ENCODE data around the gene ORM1.

ORM1 gene

DNA sequence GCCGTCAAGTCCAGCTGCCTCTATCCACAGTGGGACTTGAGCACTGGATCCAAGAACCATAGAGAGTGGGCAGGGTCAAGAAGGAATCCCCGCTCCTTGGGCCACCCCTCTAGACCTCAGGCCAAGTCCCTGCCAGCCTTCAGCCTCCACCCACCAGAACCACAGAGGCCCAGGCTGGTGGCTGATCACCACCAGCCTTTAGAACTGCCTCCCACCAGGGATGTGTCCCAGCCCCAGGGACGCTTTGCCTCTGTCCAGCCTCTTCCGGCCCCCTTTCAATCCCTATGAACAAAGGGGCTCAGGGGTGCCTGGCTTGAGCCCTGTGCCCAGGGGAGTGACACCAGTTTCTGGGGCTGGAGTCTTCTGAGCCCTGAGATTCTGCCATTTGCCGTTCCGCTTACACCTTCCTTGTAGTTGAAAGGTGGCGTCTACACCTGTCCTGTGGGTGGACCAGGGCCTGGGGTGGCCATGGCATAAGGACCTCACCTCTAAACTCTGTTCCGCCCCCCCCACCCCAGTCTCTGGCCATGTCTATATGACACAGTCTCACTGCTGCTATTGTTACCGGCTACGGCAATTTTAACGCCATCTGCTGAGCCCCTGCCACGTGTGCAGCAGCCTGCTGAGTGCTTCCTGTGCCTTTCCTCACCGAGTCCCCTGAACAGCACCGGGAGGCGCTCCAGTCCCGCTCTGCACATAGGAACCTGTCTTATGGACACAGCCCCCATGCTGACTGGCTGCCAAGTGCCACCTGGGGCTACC is 35.7 kb upstream of the ORM1 start:
- FAIRE-seq (no peak), DNase-seq (ENCODE audit: low spot score) (no peak)

DNA sequence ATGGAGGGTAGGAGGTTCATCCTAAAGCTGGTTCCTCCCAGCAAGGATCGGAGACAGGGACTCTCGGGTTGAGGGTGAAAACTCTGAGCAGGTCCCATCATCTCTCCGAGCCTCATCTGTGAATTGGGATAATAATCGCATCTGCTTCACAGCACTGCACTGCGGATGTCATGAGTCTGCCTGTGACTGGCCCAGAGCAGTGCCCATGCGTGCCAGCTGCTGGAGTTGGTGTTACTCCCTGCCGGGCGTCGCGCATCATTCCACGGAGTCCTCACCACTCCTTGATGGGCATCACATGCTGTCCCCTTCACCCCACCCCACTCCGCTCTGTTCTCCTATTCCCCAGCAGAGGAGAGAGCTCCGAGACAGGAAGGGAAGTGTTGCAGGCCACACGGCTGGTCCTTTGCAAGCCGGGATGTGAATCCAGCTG is 35.1 kb upstream of the ORM1 start:
- DNase-seq (ENCODE audit: low spot score) (no peak), FAIRE-seq (no peak)

DNA sequence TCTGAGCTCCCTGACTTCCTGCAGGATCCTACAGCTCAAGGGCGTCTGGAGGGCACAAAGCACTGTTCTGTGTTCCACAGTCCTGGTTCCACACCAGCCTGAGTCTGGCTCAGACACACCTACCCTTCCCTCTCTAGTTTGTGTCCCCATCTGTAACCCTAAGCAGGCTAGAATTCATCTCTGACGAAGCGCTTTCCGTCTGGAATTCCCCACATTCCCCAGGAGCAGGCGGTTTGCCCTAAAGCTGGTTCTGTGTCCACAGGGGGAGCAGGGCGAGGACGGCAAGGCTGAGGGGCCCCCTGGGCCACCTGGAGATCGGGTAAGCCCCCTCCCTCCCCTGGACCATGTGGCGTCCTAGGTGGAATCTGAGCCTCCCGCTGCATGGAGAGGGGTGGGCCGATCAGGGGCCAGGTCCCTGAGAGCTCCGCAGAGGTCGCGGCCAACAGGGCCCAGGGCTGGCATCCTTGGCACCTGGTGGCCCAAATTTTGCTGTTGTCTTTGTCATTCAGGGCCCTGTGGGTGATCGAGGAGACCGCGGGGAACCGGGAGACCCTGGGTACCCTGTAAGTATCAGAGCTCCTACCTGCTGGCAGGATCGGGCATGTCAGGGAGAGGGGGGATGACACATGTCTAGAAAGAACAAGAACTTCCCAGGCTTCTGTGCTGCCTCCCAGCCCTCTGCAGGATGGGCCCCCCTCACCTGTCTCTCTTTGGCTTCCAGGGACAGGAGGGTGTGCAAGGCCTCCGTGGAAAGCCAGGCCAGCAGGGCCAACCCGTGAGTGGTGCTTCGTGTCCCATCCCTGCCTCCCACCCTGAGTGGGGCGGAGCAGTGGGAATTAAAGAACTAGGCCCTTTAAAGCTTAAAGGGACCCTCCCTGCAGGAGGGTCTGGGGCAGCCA is 34.5 kb upstream of the ORM1 start:
- peak; percentile 91 for DNase-seq (ENCODE audit: low spot score)
- FAIRE-seq, result peak; percentile 83

DNA sequence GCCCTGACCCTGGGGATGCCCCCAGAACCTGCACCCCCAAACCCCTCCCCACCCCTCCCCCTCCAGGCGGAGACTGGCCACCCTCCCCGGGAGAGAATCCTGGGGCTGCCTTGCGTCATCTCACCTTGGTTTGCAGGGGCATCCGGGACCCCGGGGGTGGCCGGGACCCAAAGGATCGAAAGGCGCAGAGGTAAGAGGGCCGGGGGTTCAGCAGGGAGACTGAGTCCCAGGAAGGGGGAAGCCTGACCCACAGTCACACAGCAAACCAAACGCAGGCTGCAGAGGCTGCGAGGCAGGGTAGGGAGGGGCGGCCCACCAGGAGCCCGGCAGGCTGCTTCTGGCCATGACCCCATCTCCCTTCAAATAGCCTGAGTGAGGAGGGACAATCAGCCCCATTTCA is 33.8 kb upstream of the ORM1 start:
- no peak for DNase-seq (ENCODE audit: low spot score)
- FAIRE-seq, result no peak

DNA sequence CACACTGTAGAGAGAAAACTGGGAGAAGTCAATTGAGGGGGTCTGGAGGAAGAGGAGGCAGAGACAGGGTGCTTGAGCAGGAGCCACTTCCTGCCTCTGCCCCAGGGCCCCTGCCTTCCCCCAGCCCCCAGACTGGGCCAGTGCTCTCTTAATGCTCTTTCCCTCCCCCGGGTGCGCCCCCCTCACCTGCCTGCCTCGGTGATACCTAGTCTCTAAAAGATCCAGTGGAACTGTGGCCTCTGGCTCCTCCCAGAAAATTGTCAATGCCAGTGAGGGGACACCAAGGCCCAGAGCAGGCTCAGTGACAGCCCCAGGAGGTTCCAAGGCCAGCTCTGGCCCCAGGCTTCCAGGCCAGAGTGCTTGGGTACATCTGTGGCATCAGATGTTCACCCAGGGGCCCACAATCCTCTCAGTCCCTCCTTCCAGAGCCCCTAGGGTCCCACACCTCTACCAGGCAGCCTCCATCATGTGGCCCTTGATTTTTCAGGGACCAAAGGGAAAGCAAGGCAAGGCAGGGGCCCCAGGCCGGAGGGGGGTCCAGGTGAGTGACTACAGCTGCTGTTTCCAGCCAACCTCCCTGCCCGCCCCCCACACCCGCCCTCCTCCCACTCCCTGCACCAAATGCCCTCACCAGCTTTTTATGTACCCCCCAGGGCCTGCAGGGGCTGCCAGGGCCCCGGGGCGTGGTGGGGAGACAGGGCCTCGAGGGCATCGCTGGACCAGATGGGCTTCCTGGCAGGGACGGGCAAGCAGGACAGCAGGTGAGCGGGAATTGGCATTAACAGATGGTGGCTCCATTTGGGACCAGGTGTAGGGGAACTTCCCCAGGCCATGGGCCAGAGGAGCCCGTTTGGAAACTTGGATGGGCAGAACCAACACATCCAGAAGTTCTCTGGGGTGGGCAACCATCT is 33.1 kb upstream of the ORM1 start:
- no peak for DNase-seq (ENCODE audit: low spot score)
- no peak for FAIRE-seq

DNA sequence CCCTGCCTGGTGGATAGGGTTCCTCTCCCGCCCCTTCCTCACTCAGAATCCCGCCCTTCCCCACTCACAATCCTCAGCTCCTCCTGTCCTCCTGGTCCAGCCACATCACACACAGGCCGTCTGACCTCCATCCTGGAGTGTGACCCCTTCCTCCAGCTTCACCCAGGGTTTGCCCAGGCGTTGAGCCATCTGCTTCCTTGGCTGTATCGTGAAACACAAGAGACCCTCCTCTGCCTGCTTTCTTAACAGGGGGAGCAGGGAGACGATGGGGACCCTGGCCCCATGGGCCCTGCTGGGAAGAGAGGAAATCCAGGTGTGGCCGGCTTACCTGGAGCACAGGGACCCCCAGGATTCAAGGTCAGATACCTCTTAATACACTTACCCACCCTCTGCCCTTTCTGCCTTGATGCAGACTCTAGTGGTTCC is 32.3 kb upstream of the ORM1 start:
- FAIRE-seq (no peak), DNase-seq (ENCODE audit: low spot score) (no peak)

DNA sequence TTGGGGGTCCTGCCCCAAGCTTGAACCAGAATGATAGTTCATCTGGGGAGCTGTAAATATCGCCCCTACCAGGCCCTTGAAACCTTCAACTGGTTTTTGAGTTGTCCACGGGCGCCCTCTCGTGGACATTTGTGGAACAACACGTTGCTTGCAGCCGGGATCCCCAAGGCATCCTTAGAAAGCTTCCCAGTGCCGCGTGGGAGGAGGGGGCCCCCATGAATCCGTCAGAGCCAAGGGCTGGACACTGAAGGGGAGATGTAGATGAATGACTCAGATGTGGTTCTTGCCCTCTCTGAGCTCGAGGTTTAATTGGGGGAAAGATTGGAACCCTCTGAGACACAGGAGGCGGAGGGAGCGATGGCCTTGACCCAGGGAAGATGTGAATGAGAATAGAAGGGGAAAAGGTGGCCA is 31.8 kb upstream of the ORM1 start:
- DNase-seq (ENCODE audit: low spot score) (peak; percentile 46), FAIRE-seq (peak; percentile 40)

DNA sequence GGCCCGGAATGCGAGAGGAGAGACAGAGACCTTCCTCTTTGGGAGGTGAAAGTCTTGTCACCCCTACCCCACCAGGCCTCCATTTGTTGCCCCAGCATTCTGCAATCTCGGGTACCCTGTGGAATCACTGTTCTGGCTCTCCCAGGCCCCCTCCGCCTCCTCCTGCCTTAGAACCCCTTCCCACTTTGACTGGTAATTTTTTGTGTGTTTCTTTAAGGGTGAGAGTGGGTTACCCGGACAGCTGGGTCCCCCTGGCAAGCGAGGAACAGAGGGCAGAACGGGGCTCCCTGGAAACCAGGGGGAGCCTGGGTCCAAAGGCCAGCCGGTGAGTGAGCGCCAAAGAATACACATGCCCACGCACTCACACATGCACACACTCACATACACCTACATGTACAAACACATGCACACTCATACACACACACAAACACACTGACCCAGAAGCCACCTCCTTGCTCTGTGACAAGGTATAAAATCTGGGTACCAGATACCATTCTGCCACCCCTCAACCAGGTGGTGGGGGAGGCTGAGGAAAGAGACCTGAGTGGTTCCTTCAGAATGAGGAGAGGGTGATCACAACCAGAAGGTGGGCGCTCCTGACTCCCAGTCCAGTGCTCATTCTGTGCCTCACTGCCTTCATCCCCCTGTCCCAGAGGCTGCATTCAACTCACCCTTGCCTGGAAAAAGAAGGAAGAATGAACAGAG is 30.9 kb upstream of the ORM1 start:
- DNase-seq (ENCODE audit: low spot score) (no peak), FAIRE-seq (no peak)

DNA sequence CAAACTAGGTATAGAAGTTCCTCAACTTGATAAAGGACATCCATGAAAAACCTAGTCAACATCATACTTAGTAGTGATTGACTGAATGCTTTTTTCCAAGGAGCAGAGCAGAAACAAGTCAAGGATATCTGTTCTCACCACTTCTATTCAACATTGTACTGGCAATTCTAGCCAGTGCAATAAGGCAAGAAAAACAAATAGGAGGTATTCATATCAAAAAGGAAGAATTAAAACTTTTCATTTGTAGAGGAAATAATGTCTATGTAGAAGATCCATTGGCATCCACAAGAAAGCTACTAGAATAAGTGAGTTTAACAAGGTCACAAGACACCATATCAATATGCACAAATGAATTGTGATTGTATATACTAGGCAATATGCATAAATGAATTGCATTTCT is 28.2 kb upstream of the ORM1 start:
- DNase-seq (ENCODE audit: low spot score), result no peak
- FAIRE-seq, result no peak

DNA sequence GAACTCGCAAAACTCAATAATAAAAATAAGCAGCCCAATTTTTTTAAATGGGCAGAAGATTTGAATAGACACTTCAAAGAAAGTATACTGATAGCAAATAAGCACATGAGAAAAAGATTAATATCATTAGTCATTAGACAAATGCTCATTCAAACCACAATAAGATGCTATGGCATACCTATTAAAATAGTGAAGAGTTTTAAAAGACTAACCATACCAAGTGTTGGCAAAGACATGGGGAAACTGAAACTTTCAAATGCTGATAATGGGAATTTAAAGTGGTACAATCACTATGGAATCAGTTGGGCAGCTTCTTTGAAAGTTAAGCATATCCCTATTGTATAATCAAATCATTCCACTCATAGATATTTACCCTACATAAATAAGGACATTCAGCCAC is 26.6 kb upstream of the ORM1 start:
- no peak for FAIRE-seq
- no peak for DNase-seq (ENCODE audit: low spot score)

DNA sequence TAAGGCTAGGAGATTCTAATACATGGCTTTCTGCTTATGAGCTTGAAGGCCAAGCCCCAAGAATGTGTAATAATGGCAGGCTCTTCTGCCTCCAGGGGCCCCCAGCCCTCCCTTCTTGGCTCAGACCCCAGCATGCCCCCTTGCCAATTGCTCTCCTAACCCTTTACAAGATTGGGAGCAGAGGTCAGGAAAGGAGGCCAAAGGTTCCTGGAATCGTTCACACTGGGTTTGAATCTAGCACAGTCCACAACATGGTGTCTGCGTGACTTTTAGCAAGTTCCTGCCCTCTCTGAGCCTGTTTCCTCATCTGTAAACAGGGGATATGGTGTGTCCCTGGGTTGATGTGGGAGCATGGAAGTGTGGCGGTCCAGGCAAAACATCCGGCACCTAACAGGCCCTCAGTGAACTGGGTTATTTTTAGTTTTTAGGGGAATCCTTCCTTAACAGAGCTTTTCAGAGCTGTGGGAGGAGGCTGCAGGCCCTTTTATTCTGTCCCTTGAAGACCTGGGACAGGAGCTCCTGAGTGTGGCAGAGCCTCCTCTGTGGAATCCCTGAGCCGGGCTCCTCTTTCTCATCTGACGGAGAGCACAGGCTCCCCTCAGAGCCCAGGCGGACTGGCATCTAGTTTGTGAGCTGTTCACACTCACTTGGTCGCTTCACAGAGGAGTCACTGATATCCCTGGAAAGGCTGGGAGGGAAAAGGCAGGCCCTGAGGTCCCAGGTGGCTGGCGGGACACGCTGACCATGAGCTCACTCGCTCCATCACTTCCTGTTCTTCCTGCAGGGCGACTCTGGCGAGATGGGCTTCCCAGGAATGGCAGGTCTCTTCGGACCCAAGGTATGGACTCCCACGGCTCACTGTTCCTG is 23.4 kb upstream of the ORM1 start:
- no peak for FAIRE-seq
- DNase-seq (ENCODE audit: low spot score), result no peak

DNA sequence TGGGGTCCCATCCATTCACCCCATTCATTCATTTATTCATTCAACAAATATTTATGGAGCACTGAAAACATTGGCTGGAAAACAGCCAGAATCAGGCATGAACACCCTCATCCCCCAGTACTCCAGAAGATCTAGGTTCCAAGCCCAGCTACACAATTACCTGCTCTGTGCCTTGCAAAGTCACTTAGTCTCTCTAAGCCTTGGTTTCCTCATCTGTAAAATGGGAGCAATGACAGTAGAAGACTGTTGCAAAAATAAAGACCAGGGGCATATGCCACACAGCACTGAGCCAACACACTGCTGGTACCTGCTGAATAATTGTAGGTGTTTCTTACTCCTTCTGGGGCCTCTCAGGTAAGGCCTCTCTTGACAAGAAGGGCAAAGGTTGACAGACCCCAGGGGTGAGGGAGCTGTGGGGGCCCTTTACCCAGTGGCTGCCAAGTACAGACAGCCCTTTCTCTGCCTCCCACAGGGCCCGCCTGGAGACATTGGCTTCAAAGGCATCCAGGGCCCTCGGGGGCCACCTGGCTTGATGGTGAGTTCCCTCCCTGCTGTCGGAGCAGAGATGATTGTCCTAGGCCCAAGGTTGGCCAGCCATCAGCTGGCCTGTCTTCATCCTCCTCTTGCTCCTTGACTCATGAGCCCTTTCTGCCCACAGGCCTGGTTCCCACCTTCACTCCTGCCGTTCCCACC is 22.6 kb upstream of the ORM1 start:
- DNase-seq (ENCODE audit: low spot score) (no peak), FAIRE-seq (no peak)

DNA sequence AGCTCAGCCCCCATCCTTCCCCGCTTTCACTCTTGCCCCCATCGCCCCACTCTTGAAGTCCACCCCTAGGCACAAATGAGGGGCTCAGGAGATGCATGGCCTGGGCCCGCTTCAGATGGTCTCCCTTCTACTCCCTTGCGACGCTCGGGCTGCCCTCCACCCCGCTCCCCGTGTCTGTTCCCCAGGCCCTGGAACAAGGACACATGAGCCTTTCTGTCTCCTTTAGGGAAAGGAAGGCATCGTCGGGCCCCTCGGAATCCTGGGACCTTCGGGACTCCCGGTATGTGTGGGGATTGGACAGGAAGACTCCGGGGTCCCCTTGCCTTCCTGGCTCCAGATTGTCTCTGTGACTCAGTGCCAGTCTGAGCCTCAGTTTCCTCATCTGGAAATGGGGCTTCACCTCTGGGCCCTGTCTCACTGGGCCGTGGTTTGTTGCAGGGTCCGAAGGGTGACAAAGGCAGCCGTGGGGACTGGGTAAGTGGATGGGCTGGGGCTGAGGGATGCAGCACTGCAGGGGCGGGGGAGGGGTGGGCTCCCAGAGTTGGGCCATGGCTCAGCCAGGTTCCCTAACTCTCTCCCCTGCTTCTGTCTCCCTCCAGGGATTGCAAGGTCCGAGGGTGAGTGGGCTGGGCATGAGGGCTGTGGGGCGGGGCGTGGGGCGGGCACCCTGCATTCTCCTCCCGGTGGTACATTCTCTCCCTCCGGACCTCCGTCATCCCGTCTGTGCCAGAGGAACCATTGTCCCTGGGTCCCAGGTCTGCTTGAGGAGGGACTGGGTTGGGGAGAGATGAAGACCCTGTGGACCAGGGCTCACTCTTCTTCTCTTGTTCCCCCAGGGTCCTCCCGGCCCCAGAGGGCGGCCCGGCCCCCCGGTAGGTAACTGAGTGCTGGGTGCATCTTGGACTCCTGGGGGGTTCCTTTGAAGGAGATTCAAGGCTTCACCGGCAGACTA is 21.8 kb upstream of the ORM1 start:
- no peak for DNase-seq (ENCODE audit: low spot score)
- FAIRE-seq, result no peak

DNA sequence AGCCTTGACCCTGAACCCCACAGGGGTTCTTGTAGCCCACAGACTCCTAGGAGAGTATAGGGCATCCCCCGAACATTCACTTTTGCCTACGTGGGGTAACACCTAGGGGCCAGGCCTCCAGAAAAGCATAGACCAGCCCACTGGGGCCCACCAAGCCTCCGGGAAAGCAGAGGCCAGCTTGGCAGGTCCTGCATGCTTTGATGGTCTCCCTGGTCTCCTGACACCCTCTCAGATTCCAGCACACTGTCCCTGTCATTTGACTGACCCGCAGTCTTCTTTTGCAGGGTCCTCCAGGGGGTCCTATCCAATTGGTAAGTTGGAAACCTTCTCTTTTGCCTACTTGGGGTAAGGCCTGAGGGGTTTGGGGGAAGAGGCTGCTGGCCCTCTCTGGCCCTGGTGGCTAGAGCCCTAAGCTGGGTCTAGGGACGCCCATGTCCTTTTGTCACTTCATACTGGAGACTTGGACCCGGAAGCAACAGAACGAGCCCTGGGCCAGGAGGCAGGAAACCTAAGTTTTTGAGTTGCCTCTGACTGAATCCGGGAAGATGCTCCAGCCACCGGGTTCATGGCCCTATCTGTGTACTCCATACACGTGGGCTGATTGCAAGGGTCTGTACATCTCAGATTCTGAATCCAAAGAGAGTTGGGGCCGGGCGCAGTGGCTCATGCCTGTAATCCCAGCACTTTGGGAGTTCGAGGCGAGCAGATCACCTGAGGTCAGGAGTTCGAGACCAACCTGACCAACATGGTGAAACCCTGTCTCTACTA is 20.9 kb upstream of the ORM1 start:
- FAIRE-seq (no peak), DNase-seq (ENCODE audit: low spot score) (no peak)

DNA sequence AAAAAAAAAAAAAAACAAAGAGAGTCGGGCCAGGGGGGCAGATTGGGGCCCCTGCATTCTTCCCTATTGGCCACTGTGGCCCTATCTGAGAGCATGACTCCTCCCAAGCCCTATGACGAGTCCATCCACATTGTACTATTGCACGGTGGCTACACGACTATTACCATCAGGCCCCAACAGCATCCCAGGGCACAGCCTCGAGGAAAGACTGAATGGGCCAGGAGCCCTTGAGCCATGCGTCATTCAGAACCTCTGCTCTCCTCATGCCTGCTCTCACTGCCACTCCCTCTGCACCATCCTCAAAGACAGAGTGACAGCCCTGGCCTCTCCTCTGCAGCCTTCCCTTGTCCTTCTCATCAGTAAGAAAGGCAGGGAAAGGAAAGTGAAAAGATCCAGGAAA is 20.2 kb upstream of the ORM1 start:
- FAIRE-seq, result no peak
- no peak for DNase-seq (ENCODE audit: low spot score)

DNA sequence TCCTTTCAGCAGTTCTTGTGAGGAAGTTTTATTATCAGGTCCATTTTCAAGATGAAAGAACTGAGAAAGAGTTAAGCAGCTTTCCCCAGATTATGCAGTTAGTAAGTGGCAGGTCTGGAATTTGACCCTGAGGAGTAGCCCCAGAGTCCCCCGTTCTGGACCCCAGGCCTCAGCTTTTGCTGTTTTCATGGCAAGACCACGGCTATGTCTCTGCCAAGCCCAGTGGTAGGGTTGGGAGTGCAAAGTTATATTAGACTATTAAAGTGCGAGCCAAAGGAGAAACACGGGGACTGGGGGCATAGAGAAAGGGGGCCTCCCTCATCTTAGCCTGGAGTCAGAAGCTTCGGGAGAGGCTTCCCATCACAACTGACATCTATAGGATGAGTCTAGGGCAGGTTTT is 19.3 kb upstream of the ORM1 start:
- FAIRE-seq (no peak), DNase-seq (ENCODE audit: low spot score) (no peak)

DNA sequence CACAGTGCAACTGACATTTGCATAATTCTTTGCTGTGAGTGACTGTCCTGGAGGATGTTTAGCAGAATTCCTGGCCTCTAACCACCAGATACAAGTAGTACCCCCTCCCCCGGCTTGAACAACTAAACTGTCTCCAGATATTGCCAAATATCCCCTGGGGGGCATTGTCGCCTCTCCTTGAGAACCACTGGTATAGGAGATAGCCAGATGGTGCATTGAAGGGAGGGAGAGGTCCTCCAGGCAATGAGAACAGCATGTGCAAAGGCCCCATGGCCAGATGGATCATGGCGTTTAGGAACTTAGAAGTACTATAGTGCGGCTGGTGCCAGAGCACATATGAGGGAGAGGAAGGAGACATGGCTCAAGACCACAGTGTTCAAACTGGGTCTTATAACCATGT is 18.9 kb upstream of the ORM1 start:
- no peak for DNase-seq (ENCODE audit: low spot score)
- FAIRE-seq, result no peak

Data from RCC 7860 (cell line).